HG03378 (cell line): ENCODE data around the gene ARHGAP21.

ENCODE experiments used
- ATAC-seq: cut with Tn5 transposase; IDR thresholded peaks from one replicate; pipeline ENCODE4 v1.9.1; 2021; ENCODE audit warnings: mild to moderate bottlenecking, moderate library complexity; ENCODE audit not compliant: unreplicated experiment

Gene ARHGAP21

GRCh38 chr10:24545585-24545984 is 178.1 kb downstream of the ARHGAP21 start:
- ATAC-seq: no peak

GRCh38 chr10:24544776-24545175 is 178.9 kb downstream of the ARHGAP21 start:
- no peak for ATAC-seq

DNA sequence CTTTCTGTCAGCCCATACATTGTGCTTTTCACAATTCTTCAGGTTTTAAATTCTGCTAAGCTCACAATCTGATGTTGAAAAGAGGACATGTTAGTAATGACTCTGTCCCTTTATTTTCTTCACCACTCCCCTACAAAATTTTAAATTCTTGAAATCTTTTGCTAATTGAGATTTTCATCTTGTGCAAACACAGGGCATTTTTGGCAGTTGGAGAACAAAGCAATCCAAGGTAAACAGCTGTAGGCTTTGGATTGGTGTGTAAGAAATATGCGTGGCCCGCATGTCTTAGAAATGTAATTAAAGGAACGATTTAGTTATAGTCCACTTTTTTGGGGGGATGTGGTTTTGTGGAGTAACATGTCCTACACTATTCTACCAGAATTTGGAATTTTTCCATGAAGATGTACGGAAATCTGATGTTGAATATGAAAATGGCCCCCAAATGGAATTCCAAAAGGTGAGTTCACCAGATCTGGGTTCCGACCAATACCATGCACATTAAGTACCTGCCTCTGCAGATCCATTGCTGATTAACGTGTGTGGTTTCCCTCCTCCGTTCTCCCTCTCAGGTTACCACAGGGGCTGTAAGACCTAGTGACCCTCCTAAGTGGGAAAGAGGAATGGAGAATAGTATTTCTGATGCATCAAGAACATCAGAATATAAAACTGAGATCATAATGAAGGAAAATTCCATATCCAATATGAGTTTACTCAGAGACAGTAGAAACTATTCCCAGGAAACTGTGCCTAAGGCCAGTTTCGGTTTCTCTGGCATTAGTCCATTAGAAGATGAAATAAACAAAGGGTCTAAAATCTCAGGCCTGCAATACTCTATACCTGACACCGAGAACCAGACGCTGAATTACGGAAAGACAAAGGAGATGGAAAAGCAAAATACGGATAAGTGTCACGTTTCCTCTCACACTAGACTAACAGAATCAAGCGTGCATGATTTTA is 181.1 kb downstream of the ARHGAP21 start:
- no peak for ATAC-seq

- no peak for ATAC-seq
These were observed 182.4 kb downstream of the ARHGAP21 start for GRCh38 chr10:24541239-24541753.

DNA sequence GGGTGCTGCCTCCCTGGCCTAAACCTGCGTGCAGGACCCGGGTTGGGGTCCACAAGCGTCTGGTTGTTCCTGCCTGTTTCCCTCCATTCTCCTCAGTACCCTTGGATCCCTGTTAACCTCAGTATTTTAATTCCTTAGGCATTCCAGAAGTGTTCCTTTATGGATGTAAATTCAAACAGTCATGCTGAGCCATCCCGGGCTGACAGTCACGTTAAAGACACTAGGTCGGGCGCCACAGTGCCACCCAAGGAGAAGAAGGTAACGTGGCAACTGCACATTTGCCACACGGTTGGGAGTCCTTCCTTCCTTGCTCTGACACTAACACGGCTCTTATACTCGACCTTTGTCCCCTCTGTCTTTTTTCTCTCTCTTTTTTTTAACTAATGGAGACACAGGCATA is 187.1 kb downstream of the ARHGAP21 start:
- ATAC-seq: no peak

- no peak for ATAC-seq
These were observed 189.7 kb downstream of the ARHGAP21 start for GRCh38 chr10:24533981-24534380.
